ENCODE measurements around the gene FNDC4.

FNDC4 gene

GRCh38 chr2:27492557-27492956, 2.4 kb downstream of the FNDC4 start:
- no peak for DNase-seq

- peak; percentile 81 to 99 for DNase-seq
Observed at GRCh38 chr2:27489498-27490397, 5.3 kb downstream of the FNDC4 start, which contains the start of gene IFT172. IFT172 (minus strand) TSS chr2:27489743; CDS start chr2:27489653, 90 bp downstream.

GRCh38 chr2:27489118-27489497, 5.9 kb downstream of the FNDC4 start:
- DNase-seq: no peak

GRCh38 chr2:27485496-27485895, 9.5 kb downstream of the FNDC4 start:
- no peak for DNase-seq

GRCh38 chr2:27471961-27472360, 23.0 kb downstream of the FNDC4 start:
- DNase-seq: no peak

- DNase-seq: no peak
Observed at GRCh38 chr2:27464443-27464842, 30.6 kb downstream of the FNDC4 start.

GRCh38 chr2:27461118-27461517, 33.9 kb downstream of the FNDC4 start:
- no peak for DNase-seq

- DNase-seq: no peak
Observed at GRCh38 chr2:27453968-27454367, 41.0 kb downstream of the FNDC4 start.

GRCh38 chr2:27451095-27451494, 43.9 kb downstream of the FNDC4 start:
- no peak for DNase-seq

- no peak for DNase-seq
Observed at GRCh38 chr2:27448381-27448780, 46.6 kb downstream of the FNDC4 start.

- DNase-seq: no peak
Observed at GRCh38 chr2:27446057-27446456, 48.9 kb downstream of the FNDC4 start.

- no peak for DNase-seq
Observed at GRCh38 chr2:27445615-27446014, 49.4 kb downstream of the FNDC4 start.

GRCh38 chr2:27445155-27445554, 49.8 kb downstream of the FNDC4 start:
- DNase-seq: no peak

GRCh38 chr2:27442920-27443282, 52.1 kb downstream of the FNDC4 start:
- no peak for DNase-seq

- DNase-seq: no peak
Observed at GRCh38 chr2:27441958-27442919, 52.8 kb downstream of the FNDC4 start, which contains the start of gene KRTCAP3. KRTCAP3 (plus strand) TSS chr2:27442381; CDS start chr2:27442413, 32 bp downstream.
